GM18873 (cell line): ENCODE measurements around the gene ZNRF1.

Source experiments
- ATAC-seq: cut with Tn5 transposase; IDR thresholded peaks from one replicate; pipeline ENCODE4 v1.9.1; 2021; ENCODE audit warnings: mild to moderate bottlenecking, moderate library complexity, moderate number of reproducible peaks; ENCODE audit not compliant: unreplicated experiment, low FRiP score

Gene ZNRF1

DNA sequence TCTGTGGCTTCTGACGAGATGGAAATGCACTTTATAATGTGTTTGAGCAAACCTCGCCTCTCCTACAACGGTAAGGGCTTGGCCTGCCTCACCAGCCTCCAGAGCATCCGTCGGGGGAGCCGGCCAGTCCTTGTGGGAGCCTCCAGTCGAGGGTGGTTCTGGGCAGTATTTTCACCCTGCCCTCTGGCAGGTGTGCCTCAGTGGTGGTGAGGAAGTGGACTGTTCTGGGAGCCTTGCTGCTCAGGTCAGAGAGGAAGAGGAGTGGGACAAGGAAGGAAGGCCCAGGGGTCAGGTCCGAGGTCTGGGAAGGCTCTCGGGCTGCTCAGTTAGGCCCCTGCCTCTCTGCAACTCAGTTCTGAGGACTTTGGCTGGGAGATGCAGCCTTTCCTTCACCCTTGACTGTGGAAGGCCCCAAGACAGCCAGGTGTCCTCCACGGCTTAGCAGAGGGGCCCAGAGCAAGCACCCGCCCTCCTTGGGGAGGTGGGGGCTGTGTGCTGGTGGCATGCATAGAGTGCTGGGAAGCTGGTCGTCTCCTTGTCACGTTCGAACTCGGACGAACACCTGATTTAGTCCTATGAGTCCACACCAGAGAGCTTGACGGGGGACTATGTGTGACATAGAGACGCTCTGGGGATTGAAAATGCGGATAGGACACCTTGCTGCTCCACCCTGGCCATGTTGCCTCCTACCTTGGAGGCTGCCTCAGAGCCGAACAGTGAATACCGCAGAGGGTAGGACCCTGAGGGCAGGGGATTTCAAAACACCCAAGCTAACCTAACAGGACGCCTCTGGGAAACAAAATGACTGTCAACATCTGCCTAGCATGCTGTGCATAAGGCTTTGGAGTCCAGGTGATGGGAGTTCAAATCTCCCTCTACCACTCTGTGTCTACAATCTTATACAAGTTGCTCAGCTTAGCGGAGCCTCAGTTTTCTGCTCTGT lies 95.0 kb downstream of the ZNRF1 start:
- ATAC-seq = no peak

GRCh38 chr16:75095204-75095621 lies 96.4 kb downstream of the ZNRF1 start:
- ATAC-seq = no peak

DNA sequence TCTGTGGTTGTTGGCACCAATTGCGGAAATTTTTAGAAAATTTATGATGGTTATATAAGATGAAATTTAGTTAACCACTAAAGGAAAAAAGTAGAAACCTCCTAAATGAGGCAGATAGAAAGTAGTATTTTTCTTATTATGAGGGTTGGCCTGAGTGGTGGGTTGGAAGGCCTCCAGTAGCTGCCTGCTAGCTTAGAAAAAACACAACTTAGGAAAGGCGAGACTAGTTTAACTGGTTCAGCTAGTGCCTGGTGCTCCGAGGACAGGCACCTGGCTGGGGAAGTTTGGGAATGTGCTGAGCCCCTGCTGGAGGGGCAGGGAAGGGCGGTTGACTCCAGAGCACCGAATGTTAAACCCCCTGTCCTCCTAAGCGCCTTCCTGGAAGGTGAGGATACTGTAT lies 97.8 kb downstream of the ZNRF1 start:
- no peak for ATAC-seq

- ATAC-seq = no peak
Observed at GRCh38 chr16:75097191-75097761, 98.5 kb downstream of the ZNRF1 start.

DNA sequence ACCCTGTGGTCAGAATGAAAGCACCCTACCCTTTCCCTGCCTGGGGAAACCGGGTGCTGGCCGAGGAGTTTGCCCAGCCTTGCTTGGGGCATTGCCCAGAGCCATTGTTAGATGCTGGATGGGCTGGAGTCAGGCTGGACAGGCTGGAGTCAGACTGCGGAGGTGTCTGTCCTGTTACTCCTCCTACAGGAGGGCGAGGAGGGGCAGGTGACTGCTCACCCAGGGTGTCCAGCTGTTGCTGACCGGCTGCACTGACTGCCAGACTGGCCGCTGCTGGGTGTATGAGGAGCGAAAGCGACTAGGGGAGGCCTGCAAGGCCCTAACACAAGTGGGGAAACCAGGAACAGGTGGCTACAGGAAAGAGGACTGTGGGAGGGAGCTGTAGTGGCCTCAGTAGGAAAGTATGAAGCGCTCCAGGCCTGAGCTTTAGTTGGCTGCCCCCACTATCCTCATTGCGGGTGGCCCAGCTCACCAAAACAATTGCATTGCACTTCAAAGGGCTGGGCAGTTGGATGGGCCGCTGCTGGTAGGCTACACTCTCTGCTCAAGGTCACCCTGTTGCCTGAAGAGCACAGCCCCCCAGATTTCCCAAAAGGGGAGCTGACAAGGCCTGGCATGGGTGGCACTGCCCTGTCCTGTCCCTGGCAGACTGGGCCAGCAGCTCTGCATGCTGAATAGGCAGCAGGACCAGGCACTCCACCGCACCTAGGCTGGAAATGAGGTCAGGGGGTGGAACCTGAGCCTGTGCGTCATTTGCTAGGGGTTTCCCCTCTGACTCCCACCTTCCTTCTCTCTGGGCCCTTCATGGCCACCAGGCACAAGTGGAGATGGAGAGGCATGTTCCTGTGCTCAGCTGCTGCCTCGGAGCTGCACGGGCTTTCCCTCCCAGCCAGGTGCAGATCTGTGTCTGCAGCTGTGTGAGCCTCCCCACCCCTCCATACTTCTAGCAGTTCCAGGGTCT lies 99.4 kb downstream of the ZNRF1 start:
- no peak for ATAC-seq

DNA sequence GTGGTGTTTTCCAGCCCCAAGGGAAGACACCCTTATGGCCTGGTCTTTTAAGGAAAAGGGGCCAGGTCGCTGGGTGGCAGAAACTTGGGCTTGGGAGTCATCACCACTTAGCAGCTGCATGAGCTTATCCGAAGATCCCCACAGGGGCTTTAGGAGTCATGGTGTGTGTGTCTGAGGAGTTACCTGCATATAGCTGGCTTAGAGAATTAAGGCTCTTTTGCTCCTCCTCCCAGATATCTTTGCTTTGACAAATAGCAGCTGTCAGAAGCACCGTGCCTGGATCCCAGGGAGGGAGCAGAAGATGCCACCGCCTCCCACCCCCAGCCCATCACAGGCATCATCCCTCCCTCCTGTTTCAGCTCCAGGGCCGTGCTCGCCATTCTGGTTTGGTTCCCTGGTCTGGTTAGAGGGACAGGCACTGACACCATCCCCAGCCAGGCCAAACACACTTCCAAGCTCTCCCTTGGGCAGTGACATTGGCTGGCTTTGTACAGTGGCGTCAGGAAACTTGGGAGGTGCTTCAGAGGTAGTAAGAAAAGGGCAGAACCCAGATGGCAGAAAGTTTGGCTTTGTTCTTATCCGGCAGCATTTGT lies 100.3 kb downstream of the ZNRF1 start:
- no peak for ATAC-seq

DNA sequence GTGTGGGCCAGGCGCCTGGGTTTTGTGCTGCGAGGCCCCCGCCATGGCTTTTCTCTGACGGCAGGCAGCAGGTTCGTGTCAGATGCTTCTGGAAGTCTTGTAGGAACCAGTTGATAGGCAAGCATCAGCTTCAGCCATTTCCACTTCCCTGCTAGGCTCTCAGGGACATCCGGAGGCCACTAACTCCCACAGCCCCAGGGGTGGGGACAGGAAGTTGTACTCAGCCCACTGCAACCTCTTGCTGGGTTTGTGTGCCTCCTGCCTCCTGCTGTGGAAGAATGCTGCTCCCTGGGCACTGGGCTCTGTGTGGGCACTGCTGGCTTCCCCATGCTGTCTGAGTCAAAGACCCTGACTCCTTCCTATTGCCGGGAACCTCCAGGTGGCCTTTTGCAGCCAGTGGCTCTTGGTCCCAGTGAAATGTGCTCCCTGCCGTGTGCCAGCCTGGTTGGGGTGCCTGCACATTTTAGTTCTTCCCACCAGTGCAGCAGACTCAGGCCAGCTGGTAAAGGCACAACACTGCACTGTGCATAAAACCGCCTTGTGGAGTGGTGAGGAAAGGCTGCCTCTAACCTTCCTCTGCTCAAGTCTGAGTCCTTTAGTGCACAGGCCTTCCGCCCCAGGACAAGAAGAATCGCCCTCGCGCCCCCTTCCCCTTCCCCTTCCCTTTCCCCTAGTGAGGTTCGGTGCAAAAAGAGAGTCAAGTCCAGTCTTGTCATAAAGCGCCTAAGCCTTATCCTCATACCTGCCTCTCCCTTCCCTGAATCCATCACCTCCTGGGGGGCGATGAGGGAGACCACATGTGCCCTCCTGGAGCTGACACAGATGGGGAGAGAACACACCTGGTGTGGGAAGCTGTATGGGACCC lies 101.1 kb downstream of the ZNRF1 start:
- ATAC-seq = no peak

DNA sequence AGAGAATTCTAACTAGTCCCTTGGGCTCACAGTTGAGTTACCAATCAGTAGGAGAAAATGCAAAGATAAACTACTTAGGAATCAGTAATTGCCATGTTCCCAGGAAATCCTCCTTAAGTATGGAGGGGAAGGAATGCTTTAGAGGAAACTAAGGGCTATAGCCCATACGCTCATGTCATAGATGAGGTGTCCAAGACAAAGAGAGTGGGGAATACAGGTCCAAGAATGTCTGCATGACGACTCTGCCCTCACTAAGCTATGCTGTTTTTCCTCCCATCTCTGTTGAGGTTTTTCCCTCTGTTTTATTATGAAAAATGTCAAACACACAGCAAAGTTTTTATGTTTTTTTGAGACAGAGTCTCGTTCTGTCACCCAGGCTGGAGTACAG lies 101.8 kb downstream of the ZNRF1 start:
- ATAC-seq = no peak

DNA sequence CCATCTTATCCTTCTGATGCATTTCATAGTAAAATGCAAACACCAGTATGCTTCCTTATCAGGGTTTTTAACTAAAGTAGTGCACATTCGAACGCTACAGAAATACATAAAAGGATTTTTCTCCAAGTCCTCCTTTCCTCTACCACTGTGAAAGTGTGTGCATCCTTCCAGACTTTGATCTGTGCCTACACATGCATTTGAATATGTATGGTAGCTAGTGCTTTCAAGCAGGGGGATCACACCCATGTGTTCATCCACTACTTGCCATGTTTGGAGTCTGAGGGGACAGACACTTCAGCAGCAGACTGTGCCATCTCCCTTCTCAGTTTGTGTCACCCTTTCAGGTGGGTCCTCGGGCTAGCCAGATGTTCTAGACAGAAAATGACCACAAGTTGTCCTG lies 102.8 kb downstream of the ZNRF1 start:
- ATAC-seq = no peak

- no peak for ATAC-seq
Observed at GRCh38 chr16:75102595-75102994, 103.8 kb downstream of the ZNRF1 start.

DNA sequence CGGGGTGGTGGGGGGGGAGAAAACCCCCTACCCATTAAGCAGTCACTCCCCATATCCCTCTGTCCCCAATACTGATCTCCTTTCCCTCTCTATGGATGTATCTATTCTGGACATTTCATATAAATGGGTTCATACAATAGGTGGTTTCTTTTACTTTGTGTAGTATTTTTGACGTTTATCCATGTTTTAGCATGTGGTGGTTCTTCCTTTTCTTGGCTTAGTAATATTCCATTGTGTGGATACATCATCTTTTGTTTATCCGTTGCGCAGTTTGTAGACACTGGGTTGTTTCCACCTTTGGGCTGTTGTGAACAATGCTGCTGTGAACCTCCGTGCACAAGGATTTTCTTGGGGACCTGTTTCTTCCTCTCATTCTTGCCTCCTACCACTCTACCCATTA lies 105.2 kb downstream of the ZNRF1 start:
- no peak for ATAC-seq

- ATAC-seq = no peak
Observed at GRCh38 chr16:75104836-75105235, 106.0 kb downstream of the ZNRF1 start.

GRCh38 chr16:75105306-75106061 lies 106.7 kb downstream of the ZNRF1 start:
- no peak for ATAC-seq

DNA sequence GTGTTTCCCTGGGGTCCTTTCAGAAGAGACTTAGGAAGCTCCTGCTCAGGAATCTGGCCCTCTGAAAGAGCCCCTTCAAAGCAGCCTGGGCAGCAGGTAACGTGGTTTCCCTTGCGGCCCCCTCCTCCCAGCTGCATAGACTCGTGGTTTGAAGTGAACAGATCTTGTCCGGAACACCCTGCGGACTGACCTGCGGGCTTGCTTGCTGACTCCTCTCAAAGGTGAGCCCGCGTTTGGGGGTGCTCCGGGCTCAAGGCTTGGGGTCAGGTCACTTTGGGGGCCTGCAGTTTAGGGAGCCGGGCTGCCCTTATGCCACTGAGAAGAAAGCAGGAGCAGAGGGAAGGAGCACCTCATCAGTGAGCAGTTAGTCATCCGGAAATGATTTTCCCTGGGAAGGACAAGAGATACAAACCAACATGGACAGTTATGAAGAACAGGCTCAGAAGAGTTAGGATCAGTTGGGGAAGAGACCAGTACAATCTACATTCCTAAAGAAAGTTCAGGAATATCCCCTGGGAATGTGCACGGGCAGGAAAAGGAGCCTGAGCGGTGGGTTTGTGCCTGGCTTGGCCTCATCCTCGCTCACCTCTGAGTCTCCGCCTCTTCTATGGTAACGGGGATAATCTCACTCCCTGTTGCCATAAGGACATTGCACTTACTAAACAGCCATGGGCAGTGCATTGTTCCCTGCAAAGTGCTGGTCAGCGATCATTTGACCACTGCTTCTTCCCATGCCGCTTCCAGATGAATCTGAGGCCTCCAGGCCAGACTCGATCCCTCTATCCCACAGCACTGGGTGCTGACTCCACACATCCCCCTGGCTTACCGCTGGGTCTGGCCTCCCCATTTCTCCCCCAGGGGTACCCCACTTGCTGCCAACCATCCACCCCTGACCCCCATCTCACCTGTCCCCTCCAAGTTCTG lies 107.8 kb downstream of the ZNRF1 start:
- ATAC-seq = no peak

DNA sequence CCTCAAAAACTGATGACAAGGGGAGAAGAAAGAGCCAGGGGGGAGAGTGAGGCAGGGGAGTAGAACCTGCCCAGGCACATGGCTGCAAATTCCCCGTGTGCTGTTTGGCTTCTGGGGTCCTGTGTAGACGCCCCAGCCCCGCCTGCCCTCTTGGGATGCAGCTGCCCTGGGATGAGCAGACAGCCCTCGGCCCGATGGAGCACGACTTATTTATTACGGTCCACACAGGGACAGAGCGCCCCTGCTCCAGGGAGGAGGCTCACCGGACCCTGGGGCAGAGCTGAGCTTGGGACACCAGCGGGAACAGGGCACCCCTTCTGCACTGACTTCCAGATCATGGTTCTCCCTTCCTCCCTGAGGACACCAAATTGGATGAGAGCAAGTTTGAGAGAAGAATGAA lies 108.7 kb downstream of the ZNRF1 start:
- no peak for ATAC-seq

- ATAC-seq = no peak
Observed at GRCh38 chr16:75108792-75109731, 110.2 kb downstream of the ZNRF1 start.

GRCh38 chr16:75109732-75110243 lies 111.0 kb downstream of the ZNRF1 start:
- ATAC-seq = no peak
